Adrenal gland (tissue), 12 donors: Measurements from ENCODE around the gene PCED1B. TPM values are rescaled to one million over a fixed set of nuclear protein-coding genes. Genes with fewer than 3 reads are reported as not detected.

Source experiments
- DNase-seq, 7 donors: peaks; one replicate each; pipeline ENCODE4 v3.0.0-alpha.2; 2019 to 2020
- H3K27ac ChIP-seq, 5 donors: fragments of 200-600 bp; sonication (generic) in 4 of 5; 1 replicate in 3 of 5; 2 replicates in 2 of 5; pipeline versions ENCODE4 v1.5.1 to v1.8.0; 2016 to 2020; ENCODE audit warnings: mild to moderate bottlenecking in 1 of 5
- H3K27me3 ChIP-seq: fragments of 200-600 bp; 2 replicates; pipeline ENCODE4 v1.8.0; 2021
- H3K36me3 ChIP-seq, 2 donors: fragments of 200-600 bp; replicated peaks in 1 of 2; 1 replicate in 1 of 2; 2 replicates in 1 of 2; pipeline versions ENCODE4 v1.5.1 to v1.8.0; 2018 to 2022
- H3K4me1 ChIP-seq, 2 donors: fragments of 200-600 bp; replicated peaks in 1 of 2; 1 replicate in 1 of 2; 2 replicates in 1 of 2; pipeline versions ENCODE4 v1.5.1 to v1.8.0; 2018 to 2021
- H3K4me3 ChIP-seq, 4 donors: fragments of 200-600 bp; sonication (generic) in 3 of 4; one replicate each; pipeline ENCODE4 v1.5.1; 2016 to 2018
- H3K9me3 ChIP-seq, 3 donors: fragments of 200-600 bp; sonication (generic) in 1 of 3; replicated peaks in 1 of 3; 1 replicate in 2 of 3; 2 replicates in 1 of 3; pipeline versions ENCODE4 v1.5.1 to v1.8.0; 2016 to 2021
- CTCF ChIP-seq, 6 experiments: fragments of 450-650 bp in 4 of 6; fragments of 200-600 bp in 2 of 6; sonication (generic) in 1 of 6; IDR thresholded peaks; 1 replicate in 5 of 6; 2 replicates in 1 of 6; pipeline versions ENCODE4 v1.5.1 to v1.8.0; 2016 to 2021; ENCODE audit warnings: antibody characterized with exemption in 6 of 6, mild to moderate bottlenecking in 2 of 6, moderate library complexity in 1 of 6
- POLR2A ChIP-seq, 2 donors: fragments of 450-650 bp; IDR thresholded peaks; one replicate each; pipeline ENCODE4 v1.6.1; 2017; ENCODE audit warnings: antibody characterized with exemption in 2 of 2, mild to moderate bottlenecking in 2 of 2, moderate library complexity in 1 of 2
- WGBS, 4 donors: extraction: QIAGEN DNeasy Blood & Tissue Kit in 2 of 4; methylation state at CpG; one replicate each; pipeline versions ENCODE4 v1.1.5 to v1.1.7; 2013 to 2017; 5-methylcytosine and 5-hydroxymethylcytosine counted together
- intact Hi-C, 2 donors: fragments of 100-400 bp; cut with DNase I; formaldehyde crosslinking; loops; one replicate each; pipeline versions ENCODE4 v1.14.1 to v1.15.0; 2022 to 2023
- polyA plus RNA-seq, 3 donors: library from polyadenylated mRNA; stranded (reverse); fragments of 200-250 nt in 2 of 3; fragments of 350-450 nt in 1 of 3; fragmentation: Illumina TruSeq in 1 of 3; extraction: RNeasy Lipid Tissue Mini Kit (QIAGEN cat#74804) in 1 of 3; gene quantifications; one replicate each; pipeline ENCODE4 v1.2.3, GENCODE V29; 2013 to 2014
- total RNA-seq, 9 donors: library from RNA; depleted of rRNA in 4 of 9; stranded (reverse); fragments of >200 nt in 4 of 9; fragments of 120-200 nt in 1 of 9; fragmentation: NEBNext Ultra II Directional in 1 of 9; extraction: Animal tissue kit (Norgen Biotek cat#: 25700) in 1 of 9; gene quantifications; one replicate each; pipeline versions ENCODE4 v1.1.0 to v1.2.4, GENCODE V29; 2013 to 2023
- donor health status: healthy with polysubstance abuse.
- donor health status: Bipolar disorder and iron deficiency.
- donor health status: DM: yes; HTN: yes; CAD: no.
- donor health status: DM: no; HTN: no; CAD: no.
- donor health status: DM: no; HTN: no; CAD: no.
- donor health status: DM: yes; HTN: yes; CAD: no.

The PCED1B gene
- total and polyA plus RNA-seq, 12 donors, result 8.0 to 110 (median 39.9) TPM

- peaks cover 0 to 8% of the 10 kb centered on the region in 2 donors for H3K4me1 ChIP-seq
- H3K36me3 ChIP-seq, result no peaks in the 10 kb centered on the region
- DNase-seq, result no peak
- TF ChIP-seq POLR2A (IDR thresholded peaks at IDR 0.05), result no peak
- TF ChIP-seq CTCF (IDR thresholded peaks at IDR 0.05), result no peak
- H3K27me3 ChIP-seq, result no peaks in the 10 kb centered on the region
- intact Hi-C loops, result no loop called here
- no peak overlapping the region for H3K4me3 ChIP-seq
- H3K9me3 ChIP-seq, result no peaks in the 10 kb centered on the region
- H3K27ac ChIP-seq, result no peak overlapping the region
- WGBS, 4 donors, result 60 to 90% (median 72%) methylated on average over 8 of the region's 8 CpGs
These were observed 126.4 kb downstream of the PCED1B start for GRCh38 chr12:47205532-47206449.

GRCh38 chr12:47206450-47207339 is 127.3 kb downstream of the PCED1B start:
- intact Hi-C loops, result no loop called here

GRCh38 chr12:47207340-47207717 is 127.9 kb downstream of the PCED1B start:
- Histone ChIP-seq H3K27me3 (no peaks in the 10 kb centered on the region), H3K27ac (peak overlapping the region in 1 of 5 donors; percentile 17), H3K9me3 (no peaks in the 10 kb centered on the region), H3K4me3 (no peak overlapping the region), H3K4me1 (peaks cover 0 to 8% of the 10 kb centered on the region in 2 donors), H3K36me3 (no peaks in the 10 kb centered on the region)
- TF ChIP-seq POLR2A (IDR thresholded peaks at IDR 0.05), result no peak
- no peak for TF ChIP-seq CTCF (IDR thresholded peaks at IDR 0.05)
- 52 to 78% (median 67%) methylated on average over 2 of the region's 2 CpGs for WGBS, 4 donors
- no peak for DNase-seq
- intact Hi-C loops, result no loop called here

More at GRCh38 chr12:47206450-47207339, 127.3 kb downstream of the PCED1B start:
- no peak overlapping the region for H3K4me3 ChIP-seq
- H3K27ac ChIP-seq, result peak overlapping the region in 1 of 5 donors; percentile 17
- H3K4me1 ChIP-seq, result peaks cover 0 to 8% of the 10 kb centered on the region in 2 donors
- 80 to 85% (median 82%) methylated on average over 5 of the region's 5 CpGs for WGBS, 4 donors
- DNase-seq, result no peak
- no peaks in the 10 kb centered on the region for H3K36me3 ChIP-seq
- H3K9me3 ChIP-seq, result no peaks in the 10 kb centered on the region
- H3K27me3 ChIP-seq, result no peaks in the 10 kb centered on the region
- TF ChIP-seq CTCF (IDR thresholded peaks at IDR 0.05), result no peak
- TF ChIP-seq POLR2A (IDR thresholded peaks at IDR 0.05), result no peak

GRCh38 chr12:47207829-47208248 is 128.4 kb downstream of the PCED1B start:
- Histone ChIP-seq H3K27me3 (no peaks in the 10 kb centered on the region), H3K4me1 (peaks cover 0 to 8% of the 10 kb centered on the region in 2 donors), H3K9me3 (no peaks in the 10 kb centered on the region), H3K36me3 (no peaks in the 10 kb centered on the region), H3K4me3 (no peak overlapping the region), H3K27ac (no peak overlapping the region)
- 46 to 56% (median 51%) methylated on average over 3 of the region's 3 CpGs for WGBS, 4 donors
- DNase-seq, result no peak
- TF ChIP-seq CTCF (IDR thresholded peaks at IDR 0.05), result no peak
- intact Hi-C loops, result no loop called here
